GM21717 (cell line): Measurements from ENCODE around the gene INMT.
"Not testable (repeated sequence)": the region's sequence is repeated elsewhere in the genome, so short reads cannot be mapped to it uniquely, and the experiment has no call there.

Source experiments
- ATAC-seq: cut with Tn5 transposase; IDR thresholded peaks from one replicate; pipeline ENCODE4 v1.9.1; 2021; ENCODE audit warnings: mild to moderate bottlenecking, moderate library complexity; ENCODE audit not compliant: unreplicated experiment

Gene INMT

DNA sequence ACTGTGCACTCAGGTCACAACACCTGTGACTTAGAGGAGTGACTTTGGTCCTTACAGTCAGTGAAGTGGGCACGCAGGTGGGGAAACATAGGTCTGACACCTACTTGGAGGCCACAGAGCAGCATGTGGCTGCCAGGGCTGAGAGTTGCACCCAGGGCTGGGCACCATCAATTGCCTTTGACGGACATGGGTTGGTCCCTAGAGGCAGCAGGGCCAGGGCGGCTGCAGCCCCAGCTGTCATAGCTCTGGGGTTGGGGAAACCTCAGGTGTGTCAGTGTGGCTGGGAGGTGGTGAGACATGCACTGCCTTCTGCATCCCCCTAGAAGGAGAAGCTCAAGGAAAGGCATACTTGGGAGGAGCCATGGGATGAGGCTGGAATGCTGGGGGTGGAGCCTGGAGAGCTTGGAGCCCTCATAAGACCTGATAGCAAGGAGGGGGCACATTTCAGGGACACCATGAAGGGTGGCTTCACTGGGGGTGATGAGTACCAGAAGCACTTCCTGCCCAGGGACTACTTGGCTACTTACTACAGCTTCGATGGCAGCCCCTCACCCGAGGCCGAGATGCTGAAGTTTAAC is at the start of gene INMT:
TSS of gene INMT (plus strand) at position 440 of the 578 bp plus-strand sequence. CDS start at position 456, 16 bp downstream.
- ATAC-seq = no peak

DNA sequence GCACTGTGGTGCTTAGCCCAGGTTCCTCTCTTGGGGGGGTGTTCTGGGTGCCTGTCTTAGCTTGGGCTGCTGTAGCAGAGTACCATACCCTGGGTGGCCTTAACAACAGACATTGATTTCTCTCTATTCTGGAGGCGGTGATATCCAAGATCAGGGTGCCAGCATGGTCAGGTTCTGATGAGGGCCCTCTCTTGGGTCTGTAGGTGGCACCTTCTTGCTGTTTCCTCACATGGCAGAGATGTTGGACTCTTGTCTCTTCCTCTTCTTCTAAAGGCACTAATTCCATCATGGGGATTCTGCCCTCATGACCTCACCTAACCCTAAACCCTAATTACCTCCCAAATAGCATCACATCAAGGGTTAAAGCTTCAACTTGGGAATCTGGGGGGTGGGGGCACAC is 49.7 kb upstream of the INMT start:
- no peak for ATAC-seq

DNA sequence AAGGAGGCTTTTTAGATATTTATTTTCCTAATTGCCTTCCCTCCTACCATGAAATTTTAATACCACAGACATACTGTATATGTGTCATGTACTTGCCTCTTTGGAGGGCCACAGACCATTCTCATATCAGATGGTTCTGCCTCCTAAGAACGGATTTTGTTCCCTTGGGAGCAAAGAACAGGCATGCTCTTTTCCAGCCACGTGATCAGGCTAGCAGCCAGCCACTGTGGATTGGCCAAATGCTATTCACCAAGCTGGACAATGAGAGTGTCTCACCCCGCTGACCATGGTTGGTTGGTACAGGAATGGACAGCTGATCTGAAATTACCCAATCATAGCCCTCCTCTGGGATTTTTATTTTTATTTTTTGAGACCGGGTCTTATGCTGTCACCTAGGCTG is 48.2 kb upstream of the INMT start:
- ATAC-seq = no peak

DNA sequence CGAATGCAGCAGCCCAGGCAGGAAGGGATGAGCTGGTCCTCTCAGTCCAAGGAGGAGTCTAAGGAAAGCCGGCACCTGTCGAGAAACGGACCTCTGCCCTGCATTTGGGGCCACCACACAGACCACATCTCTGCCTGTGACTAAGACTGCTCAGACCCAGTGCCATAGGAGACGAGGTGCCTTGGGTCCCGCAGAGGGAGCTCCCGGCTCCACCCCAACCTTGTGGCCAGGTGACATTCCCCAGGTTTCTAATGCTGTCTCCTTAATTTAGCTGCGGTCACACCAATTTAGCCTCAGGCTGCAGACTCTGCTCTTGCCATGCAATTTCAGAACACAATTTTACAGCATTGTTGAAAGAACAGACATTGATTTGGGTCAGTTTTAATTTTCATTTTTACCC is 46.9 kb upstream of the INMT start:
- ATAC-seq = no peak

DNA sequence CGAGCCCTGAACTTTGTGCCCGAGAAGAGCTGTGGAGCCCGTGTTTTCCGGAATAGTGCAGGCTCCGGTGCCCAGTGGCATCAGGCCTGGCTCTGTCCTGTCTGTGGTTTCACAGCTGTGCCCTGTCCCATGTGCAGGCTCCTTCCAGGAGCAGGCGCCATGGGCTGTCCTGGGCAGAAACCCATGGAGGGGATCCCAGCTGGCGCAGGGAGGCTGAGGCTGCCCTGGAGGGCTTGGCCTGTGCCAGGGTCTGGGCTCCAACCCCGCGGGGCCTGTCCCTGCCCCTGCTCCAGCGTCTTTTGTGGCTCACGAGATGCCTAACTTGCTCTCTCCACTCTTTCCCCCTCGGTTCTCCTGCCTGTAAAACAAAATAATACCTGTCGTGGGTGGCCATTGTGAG is 46.3 kb upstream of the INMT start:
- no peak for ATAC-seq

DNA sequence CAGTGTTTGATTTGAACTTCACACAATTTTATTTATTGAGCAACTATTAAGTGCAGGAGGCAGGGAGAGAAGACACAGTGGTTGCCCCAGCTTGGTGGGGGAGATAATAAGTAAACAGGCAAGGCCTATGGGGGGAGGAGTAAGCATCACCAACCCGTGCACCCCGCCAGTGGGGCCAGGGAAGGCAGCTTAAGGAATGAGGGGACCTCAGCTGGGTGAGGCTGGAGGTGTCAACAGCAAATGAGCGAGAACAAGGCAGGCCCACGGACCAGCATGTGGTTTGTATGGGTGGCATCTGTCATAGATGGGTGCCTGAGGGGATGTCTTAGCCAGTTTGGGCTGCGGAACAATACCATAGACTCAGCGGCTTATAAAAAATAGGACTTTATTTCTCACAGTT is 45.6 kb upstream of the INMT start:
- no peak for ATAC-seq

DNA sequence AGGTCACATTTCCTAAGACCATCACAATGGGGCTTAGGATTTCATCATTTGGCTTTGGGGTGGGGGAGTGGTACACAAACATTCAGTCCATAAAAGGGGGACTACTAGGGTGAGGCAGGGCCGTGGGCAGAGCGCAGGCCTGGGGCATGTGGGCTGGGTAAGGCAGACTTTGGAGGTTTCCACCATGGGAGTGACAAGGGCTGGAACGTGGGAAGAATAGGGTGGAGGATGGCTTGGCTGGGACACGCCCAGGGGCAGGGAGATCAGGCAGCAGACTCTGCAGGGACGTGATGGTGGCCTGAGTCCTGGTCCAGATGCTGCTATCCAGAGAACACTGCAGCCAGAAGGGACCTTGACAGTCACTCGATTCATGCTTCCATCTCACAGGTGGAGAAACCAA is 45.0 kb upstream of the INMT start:
- no peak for ATAC-seq

DNA sequence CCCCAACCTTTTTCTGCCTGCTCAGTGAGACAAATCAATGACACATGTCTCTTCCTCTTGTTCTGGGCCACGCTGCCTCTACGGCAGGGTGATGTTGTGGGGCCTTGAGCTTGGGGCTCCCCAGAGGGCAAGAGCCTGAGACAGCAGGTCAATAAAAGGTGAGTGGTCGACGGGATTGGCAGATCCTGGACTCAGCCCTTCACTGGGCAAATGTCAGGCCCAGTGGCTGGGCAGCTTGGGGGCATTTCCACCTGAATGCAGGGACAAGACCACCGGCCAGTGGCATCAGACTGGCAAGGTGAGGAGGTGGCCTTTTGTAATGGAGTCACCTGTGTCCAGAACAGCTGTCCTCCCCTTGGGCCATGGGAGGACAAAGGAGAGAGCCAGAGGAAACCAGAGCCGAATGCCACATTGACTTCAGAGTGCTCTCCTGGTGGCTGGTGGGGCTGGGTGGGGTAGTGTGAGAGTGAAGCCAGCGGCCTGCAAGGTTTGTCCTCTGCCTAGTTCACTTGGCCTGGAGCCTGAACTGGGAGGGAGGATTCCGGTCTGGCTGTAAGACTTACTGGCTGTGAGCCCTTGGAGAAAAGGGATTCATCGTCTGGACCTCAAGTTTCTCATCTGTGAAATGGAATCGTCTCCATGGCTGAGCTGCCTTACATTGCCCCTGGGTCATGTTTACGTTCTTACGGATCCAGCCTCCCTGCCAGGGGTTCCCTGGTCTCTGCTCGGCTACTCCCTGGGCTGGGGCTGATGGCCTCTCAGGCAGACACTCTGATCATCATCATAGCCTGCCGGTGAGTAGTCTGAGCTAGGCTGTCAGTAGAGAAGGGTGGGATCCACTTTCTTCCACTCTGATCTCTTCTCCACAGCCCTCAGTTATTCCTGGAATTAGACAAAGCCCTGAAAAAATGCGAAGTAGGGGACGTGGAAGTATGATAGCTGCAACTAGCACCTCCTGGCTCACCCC is 44.3 kb upstream of the INMT start:
- ATAC-seq = no peak

DNA sequence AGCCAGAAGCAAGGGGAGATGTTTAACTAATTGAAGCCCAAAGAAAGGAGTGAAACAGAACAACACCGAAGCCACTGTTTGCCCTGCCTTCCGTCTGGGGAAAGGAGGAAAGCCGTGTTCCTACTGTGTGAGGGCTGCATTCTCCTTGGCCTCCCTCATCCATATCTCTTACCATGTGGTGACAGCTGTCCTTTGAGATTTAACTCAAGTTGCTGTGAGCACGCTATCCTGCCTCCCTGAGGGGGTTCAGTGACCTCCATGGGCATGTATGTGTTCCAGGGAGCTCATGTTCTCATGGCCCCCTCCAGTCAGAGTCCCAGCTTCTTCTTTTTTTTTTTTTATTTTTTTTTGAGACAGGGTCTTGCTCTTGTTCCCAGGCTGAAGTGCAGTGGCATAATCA is 43.5 kb upstream of the INMT start:
- ATAC-seq = no peak

DNA sequence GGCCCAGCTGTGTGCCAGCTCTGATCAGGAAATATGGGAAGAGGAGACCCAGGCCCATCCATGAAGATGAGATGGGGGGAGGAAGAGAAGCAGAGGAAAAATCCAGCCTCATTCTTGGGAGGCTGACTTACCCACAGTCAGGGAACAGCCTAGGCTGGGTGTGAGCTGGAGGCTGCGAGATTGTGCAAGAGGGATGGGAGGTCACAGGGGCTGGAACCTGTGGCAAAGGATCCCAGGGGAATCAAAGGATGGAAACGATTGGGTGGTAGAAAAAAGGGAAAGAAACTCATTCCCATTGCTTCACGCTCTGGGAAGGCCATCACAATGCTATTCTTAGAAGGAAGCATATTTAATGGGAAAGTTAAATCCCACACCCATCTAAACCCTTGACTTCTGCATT is 43.0 kb upstream of the INMT start:
- ATAC-seq = no peak

DNA sequence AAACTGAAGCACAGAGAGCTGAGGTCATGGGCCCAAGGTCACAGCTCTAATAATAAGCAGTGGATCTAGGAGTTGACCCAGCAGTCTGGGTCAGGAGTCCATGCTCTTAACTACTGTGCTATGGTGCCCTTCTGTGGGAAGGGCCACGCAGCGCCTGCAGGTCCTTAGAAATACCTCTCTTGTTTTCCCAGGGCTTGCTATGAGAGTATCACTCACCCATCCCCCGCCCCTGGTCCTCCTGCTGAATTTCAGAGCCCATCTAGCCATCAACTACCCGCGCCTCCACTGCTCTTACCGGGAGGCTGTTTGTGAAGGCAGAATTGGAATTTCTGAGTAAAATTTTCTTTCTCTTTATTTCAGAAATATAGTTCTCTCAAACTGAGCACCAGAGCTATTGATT is 42.4 kb upstream of the INMT start:
- ATAC-seq = no peak

DNA sequence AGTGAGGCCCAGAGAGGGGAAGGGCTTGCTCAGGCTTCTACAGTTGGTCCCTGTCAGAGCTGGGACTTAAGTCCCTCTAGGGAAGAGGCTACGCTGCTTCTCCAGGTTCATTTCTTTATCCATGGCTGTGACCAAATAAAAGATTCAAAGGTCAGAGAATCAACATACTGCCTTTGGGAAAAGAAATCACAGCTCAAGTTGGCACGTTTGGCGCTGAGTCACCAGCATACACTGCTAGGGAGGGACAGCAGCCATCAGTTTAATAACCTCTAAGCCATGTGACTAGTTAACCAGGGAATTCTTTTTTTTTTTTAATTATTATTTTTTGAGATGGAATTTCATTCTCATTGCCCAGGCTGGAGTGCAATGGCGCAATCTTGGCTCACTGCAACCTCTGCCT is 41.3 kb upstream of the INMT start:
- ATAC-seq = no peak

DNA sequence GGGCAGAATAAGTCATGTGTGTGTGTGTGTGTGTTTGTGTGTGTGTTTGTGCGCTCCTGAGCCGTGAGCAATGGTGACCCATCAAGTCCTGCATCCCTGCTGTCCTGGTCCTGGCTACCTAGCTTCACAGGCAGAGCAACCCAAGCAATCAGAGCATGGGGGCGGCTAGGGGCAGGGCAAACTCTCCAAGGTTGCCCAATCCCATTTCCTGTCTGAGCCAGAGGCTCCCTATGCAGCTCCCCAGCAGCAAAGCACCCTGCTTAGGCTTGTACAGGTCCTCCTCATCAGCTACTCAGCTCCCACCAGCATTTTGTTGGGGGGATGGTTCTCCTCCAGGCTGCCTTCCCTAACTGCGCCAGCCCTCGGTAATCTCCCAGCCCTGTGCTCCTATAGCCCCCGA is 38.5 kb upstream of the INMT start:
- ATAC-seq = no peak

DNA sequence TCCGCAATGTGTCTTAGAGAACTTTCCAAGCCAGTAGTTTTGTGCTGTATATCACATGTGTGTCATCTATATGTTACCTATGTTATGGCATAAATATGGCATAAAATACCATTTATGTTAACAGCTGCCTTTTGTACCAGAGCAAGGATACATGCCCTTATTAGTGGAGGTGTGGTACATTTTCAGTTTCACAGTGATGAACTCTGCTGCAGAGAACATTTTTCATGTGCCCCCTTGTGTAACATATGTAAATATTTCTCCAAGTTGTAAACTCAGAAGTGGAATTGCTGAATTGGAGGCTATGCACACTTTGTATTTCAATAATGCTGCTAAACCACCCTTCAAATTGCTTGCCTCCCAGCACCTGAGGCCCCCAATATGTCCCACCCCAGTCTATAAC is 37.8 kb upstream of the INMT start:
- no peak for ATAC-seq

DNA sequence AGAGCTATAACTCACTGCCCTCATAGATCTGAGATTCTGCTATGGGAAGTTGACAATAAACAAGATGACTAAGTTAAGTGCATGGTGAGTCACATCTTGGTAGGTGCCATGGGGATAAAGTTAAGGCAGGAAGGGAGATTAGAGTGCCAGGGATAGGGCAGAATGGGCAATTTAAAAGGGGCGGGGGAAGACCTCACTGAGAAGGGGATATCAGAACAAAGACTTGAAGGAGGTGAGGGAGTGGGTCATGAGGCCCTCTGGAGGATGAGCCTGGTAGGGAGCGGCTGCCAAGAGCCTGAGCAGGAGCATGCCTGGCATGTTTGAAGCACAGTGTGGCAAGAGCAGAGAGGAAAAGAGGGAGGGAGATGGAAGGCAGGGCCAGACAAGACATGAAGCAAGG is 34.8 kb upstream of the INMT start:
- no peak for ATAC-seq

DNA sequence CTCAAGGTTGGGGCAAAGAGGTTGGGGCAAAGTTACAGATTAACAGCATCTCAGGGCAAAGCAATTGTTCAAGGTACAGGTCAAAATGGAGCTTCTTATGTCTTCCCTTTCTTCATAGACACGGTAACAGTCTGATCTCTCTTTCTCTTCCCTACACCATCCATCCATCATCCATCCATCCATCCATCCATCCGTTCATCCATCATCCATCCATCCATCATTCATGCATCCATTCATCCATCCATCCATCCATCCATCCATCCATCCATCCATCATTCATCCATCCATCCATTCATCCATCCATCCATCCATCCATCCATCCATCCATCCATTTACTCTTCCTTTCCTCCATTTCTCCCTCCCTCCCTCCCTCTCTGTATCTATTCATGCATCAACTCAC is 32.5 kb upstream of the INMT start:
- ATAC-seq = not testable (repeated sequence)

DNA sequence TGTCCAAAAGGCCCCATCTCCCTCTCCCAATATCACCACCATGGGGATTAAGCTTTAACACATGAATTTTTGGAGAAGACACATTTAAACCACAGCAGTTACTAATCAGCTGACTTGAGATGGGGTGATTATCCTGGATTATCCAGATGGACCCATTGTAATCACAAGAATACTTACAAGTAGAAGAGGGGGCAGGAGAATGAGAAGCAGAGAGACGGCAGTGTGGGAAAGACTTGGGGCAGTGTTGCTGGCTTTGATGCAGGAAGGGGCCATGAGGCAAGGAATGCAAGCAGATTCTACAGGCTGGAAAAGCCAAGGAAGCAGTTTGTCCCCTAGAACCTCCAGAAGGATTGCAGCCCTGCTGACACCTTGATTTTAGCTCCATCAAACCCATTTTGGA is 30.7 kb upstream of the INMT start:
- no peak for ATAC-seq

DNA sequence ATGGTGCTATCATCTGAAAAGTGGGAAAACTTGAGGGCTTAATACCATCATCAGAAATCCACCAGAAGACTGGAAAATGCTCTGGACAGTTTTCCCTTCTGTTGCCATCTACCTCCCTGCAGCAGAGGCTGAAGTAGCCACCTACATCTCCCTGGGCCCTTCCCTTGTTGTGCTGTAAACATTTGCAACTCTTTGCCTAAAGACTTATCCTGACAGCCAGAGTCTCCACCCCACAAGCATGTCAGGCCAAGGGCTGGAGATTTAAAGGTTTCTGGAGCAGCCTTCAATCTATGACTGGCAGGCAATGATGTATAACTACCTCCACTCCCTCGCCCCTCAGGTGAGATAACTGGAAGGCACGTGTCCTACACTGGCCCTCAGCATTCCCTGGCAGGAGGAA is 29.7 kb upstream of the INMT start:
- no peak for ATAC-seq

DNA sequence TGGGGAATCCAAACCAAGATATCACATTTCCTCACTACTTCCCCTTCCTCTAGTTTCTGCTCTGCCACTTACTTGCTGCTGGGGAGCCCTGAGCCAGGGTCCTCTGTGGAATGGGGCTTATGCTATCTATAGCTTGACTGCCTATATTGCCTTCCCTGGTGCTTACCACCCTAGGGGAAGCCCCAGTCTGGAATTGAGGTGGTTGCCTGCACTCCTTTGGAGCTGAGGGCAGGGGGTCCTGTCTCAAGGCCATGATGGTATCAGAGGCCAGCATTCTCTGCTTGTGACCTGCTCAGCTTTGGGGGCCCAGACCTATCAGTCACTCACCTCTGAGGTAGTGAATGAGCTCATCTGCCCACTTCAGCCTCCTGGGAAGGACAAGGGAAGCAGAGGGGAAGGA is 29.3 kb upstream of the INMT start:
- no peak for ATAC-seq

DNA sequence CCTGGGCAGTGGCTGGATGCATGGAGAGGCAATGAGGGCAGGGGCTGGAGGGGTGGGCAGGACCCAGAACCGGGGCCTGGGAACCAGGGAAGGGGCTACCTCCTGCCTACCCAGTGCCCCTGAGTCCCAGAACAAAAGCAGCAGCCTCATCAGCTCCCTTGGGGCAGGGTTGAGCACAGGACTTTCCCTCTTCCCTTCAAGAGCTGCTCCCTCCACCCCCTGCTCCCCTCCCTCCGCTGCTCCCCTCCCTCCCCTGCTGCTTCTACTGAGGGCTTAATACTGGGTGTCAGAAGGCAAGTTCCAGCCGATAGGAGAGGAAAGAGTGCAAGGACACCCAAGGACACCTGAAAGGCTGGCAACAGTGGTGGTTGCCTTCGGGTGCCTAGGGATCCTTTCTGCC is 28.2 kb upstream of the INMT start:
- no peak for ATAC-seq

DNA sequence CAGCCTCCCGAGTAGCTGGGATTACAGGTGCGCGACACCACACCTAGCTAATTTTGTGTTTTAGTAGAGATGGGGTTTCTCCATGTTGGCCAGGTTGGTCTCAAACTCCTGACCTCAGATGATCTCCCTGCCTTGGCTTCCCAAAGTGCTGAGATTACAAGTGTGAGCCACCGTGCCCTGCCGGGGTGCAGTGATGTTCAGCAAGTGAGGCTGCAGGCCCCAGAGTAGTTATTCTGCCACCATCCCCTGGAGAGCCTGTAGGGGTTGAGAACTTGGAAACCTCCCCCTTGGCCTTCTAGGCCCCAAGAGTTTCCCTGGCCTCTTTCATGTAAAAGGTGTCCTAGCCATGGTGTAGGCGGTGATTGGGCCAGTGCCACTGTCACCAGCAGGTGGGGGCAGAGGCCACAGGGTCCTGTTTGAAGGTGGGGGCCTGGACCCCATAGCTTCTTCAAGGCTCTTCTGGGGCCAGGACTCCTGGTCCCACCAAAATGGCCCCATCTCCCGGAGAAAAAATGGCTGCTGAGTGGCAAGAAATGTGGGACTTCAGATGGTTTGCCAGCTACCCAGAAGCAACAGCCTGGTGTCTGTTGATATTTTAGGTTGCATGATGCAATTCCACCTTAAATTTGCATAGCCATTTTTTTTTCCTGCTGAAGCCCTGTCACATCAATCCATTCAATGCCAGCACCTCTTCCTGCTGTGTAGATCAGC is 25.5 kb upstream of the INMT start:
- no peak for ATAC-seq
